PC-3 (cell line): ENCODE data around the gene ITIH5. TPM values are rescaled to one million over a fixed set of nuclear protein-coding genes. Genes with fewer than 3 reads are reported as not detected.

ENCODE experiments used
- ATAC-seq: fragments of 200-7000 bp; cut with Tn5 transposase; 2 replicates; pipeline ENCODE4 v1.9.1; 2020; ENCODE audit warnings: mild to moderate bottlenecking, moderate library complexity
- BruUV-seq: library from RNA; stranded (reverse); fragments of 400-500 nt; replicated peaks from 2 replicates; lab custom pipeline; 2021; lab: Mats Ljungman, UMichigan
- CTCF ChIA-PET: fragments of 300-600 bp; sonication (Branson Sonifier 250); formaldehyde crosslinking; loops from one replicate; lab custom pipeline; 2022; ENCODE audit warnings: antibody characterized with exemption; lab: Charles Lee
- POLR2A ChIA-PET: fragments of 300-600 bp; sonication (Branson Sonifier 250); formaldehyde crosslinking; loops from one replicate; lab custom pipeline; 2022; ENCODE audit warnings: antibody characterized with exemption; ENCODE audit not compliant: unreplicated experiment; lab: Charles Lee
- DNase-seq: peaks from one replicate; pipeline ENCODE4 v3.0.0-alpha.2; 2015
- H2AFZ ChIP-seq: fragments of 300-600 bp; sonication (generic); 2 replicates; pipeline ENCODE4 v1.6.0; 2016; ENCODE audit warnings: antibody characterized with exemption, low read length
- H3F3A ChIP-seq: fragments of 300-600 bp; sonication (generic); one replicate; pipeline ENCODE4 v1.6.0; 2017; ENCODE audit warnings: antibody characterized with exemption, low read length, control low read depth, mild to moderate bottlenecking; ENCODE audit not compliant: unreplicated experiment
- H3K27ac ChIP-seq: fragments of 300-600 bp; sonication (generic); 2 replicates; pipeline ENCODE4 v1.5.1; 2016; ENCODE audit warnings: mild to moderate bottlenecking, low read length
- H3K27me3 ChIP-seq: fragments of 300-600 bp; sonication (generic); 2 replicates; pipeline ENCODE4 v1.6.1; 2016; ENCODE audit warnings: low read length, mixed read lengths
- H3K36me3 ChIP-seq: fragments of 300-600 bp; sonication (generic); 2 replicates; pipeline ENCODE4 v1.6.1; 2016; ENCODE audit warnings: low read depth, mixed run types, low read length, mixed read lengths
- H3K4me1 ChIP-seq: fragments of 300-600 bp; sonication (generic); 2 replicates; pipeline ENCODE4 v1.5.1; 2016; ENCODE audit warnings: low read length; ENCODE audit not compliant: insufficient read depth
- H3K4me2 ChIP-seq: fragments of 300-600 bp; sonication (generic); 2 replicates; pipeline ENCODE4 v1.6.0; 2016; ENCODE audit warnings: low read length
- H3K4me3 ChIP-seq: fragments of 300-600 bp; sonication (generic); 2 replicates; pipeline ENCODE4 v1.5.1; 2016; ENCODE audit warnings: mild to moderate bottlenecking, low read length, mixed read lengths
- H3K79me2 ChIP-seq: fragments of 300-600 bp; sonication (generic); 2 replicates; pipeline ENCODE4 v1.6.1; 2017; ENCODE audit warnings: low read length, mixed read lengths
- H3K9ac ChIP-seq: fragments of 300-600 bp; sonication (generic); 2 replicates; pipeline ENCODE4 v1.6.0; 2016; ENCODE audit warnings: mild to moderate bottlenecking, low read length
- H3K9me2 ChIP-seq: fragments of 300-600 bp; sonication (generic); replicated peaks from 2 replicates; pipeline ENCODE4 v1.6.1; 2016; ENCODE audit warnings: mixed run types, low read length, mixed read lengths
- H3K9me3 ChIP-seq: fragments of 300-600 bp; sonication (generic); 2 replicates; pipeline ENCODE4 v1.6.1; 2016; ENCODE audit warnings: low read length, mixed read lengths
- H4K20me1 ChIP-seq: fragments of 300-600 bp; sonication (generic); 2 replicates; pipeline ENCODE4 v1.6.1; 2016; ENCODE audit warnings: low read length, mixed read lengths
- EZH2 ChIP-seq: fragments of 300-600 bp; sonication (generic); IDR thresholded peaks from one replicate; pipeline ENCODE4 v1.6.1; 2017; ENCODE audit warnings: antibody characterized with exemption, mild to moderate bottlenecking, low read length; ENCODE audit not compliant: unreplicated experiment
- EZH2phosphoT487 ChIP-seq: fragments of 300-600 bp; sonication (generic); IDR thresholded peaks from 2 replicates; pipeline ENCODE4 v1.6.1; 2018; ENCODE audit warnings: mild to moderate bottlenecking, antibody characterized with exemption, low read length, borderline replicate concordance
- intact Hi-C: fragments of 100-400 bp; cut with micrococcal nuclease; formaldehyde crosslinking; loops from 2 replicates; pipeline ENCODE4 v1.9.0; 2023
- total RNA-seq: library from RNA; depleted of rRNA; stranded (reverse); fragments of >200 nt; gene quantifications from 2 replicates; pipeline ENCODE4 v1.2.3, GENCODE V29; 2014
- TF ChIP-seq, protein P1 (sequence below): fragments of 300-600 bp; sonication (generic); conservative IDR thresholded peaks from 2 replicates; pipeline ENCODE4 v1.5.1; 2017; ENCODE audit warnings: antibody characterized with exemption, low read depth, mild to moderate bottlenecking, low read length

The ITIH5 gene
- total RNA-seq, 1 experiment from 2014 or later = not detected

DNA sequence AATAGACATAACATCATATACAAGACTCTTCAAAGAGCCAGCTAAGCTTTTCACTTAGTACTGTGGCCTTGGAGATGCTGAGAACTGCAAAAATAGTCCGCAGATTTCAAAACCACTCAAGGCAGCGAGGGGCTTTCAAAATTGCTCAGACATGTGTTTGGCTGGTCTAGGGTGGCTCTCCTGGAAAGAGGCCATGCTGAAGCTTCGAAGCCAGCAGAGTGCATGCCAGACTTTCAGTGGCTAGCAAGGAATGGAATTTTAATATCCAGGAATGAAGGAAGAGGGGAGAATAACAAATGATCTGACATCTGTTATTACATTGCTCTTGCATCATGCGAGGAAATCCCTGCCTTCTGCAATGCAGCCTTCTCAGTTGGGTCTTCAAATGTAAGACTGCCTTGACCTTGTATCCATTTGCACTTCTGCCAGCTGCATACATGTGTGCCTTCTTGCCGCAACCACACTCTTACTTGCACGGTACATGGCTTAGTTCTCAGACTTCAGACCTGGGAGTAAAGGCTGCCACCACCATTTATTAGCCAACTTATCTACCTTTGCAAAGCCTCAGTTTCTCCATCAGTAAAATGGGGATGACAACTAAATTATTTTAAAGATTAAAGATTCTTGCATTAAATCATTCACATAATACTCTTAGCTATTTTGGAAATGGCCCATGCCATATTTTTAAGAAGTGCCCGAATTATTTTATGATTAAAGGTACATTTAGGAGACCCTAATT lies 55.9 kb downstream of the ITIH5 start:
- ChIA-PET POLR2A (interaction anchor here (0.5 kb wide), 1 partner anchor 913 kb away, joined by 4 read pairs; no protein-coding TSS in a partner anchor), CTCF (no interaction called here)
- TF ChIP-seq, protein P1, sequence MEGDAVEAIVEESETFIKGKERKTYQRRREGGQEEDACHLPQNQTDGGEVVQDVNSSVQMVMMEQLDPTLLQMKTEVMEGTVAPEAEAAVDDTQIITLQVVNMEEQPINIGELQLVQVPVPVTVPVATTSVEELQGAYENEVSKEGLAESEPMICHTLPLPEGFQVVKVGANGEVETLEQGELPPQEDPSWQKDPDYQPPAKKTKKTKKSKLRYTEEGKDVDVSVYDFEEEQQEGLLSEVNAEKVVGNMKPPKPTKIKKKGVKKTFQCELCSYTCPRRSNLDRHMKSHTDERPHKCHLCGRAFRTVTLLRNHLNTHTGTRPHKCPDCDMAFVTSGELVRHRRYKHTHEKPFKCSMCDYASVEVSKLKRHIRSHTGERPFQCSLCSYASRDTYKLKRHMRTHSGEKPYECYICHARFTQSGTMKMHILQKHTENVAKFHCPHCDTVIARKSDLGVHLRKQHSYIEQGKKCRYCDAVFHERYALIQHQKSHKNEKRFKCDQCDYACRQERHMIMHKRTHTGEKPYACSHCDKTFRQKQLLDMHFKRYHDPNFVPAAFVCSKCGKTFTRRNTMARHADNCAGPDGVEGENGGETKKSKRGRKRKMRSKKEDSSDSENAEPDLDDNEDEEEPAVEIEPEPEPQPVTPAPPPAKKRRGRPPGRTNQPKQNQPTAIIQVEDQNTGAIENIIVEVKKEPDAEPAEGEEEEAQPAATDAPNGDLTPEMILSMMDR = no peak
- TF ChIP-seq EZH2phosphoT487 = no peak
- TF ChIP-seq EZH2 = no peak
- ATAC-seq = no peak
- Histone ChIP-seq H3K27me3 (peaks cover 17% of the 10 kb centered on the region), H3K4me3 (no peak overlapping the region), H3K79me2 (no peaks in the 10 kb centered on the region), H3K9me3 (no peaks in the 10 kb centered on the region), H3K4me1 (no peaks in the 10 kb centered on the region), H4K20me1 (no peaks in the 10 kb centered on the region), H3K4me2 (no peak overlapping the region), H3K27ac (no peak overlapping the region), H3K9ac (no peak overlapping the region), H3K9me2 (no peaks in the 10 kb centered on the region), H2AFZ (no peak overlapping the region), H3F3A (no peaks in the 10 kb centered on the region), H3K36me3 (no peaks in the 10 kb centered on the region)
- DNase-seq = no peak
- intact Hi-C loops = no loop called here
- no TSS peak for BruUV-seq

- H3K9me2 ChIP-seq = no peaks in the 10 kb centered on the region
- BruUV-seq = no TSS peak
- no peaks in the 10 kb centered on the region for H3K79me2 ChIP-seq
- no peak overlapping the region for H2AFZ ChIP-seq
- H3K4me2 ChIP-seq = no peak overlapping the region
- no peaks in the 10 kb centered on the region for H3K36me3 ChIP-seq
- DNase-seq (no peak), ATAC-seq (no peak)
- H3K4me1 ChIP-seq = no peaks in the 10 kb centered on the region
- POLR2A ChIA-PET = no interaction called here
- TF ChIP-seq EZH2phosphoT487 (no peak), EZH2 (no peak)
- TF ChIP-seq, protein P1 = no peak
- no peaks in the 10 kb centered on the region for H3F3A ChIP-seq
- intact Hi-C loops = no loop called here
- H4K20me1 ChIP-seq = no peaks in the 10 kb centered on the region
- H3K9me3 ChIP-seq = no peaks in the 10 kb centered on the region
- H3K4me3 ChIP-seq = no peak overlapping the region
- no peak overlapping the region for H3K9ac ChIP-seq
- H3K27me3 ChIP-seq = peaks cover 12% of the 10 kb centered on the region
- CTCF ChIA-PET = no interaction called here
- H3K27ac ChIP-seq = no peak overlapping the region
These were observed 56.7 kb downstream of the ITIH5 start for GRCh38 chr10:7610026-7610425.

DNA sequence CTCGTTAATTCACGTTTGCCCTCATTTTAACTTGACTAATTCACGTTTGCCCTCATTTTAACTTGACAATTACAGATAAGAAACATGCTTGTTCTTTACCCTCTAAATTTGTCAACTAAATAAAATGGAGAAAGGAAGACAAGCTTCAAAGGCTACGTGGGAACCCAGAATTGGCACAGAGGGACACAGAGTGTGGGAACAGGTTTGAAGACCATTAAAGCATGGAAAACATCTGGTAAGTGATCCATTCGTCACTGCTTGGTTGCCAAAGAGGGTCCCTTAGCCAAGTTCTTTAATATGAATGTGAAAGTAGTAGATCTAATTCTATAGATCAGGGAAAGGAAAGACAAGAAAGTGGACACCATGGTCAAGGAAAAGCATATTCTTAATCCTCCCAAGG lies 57.2 kb downstream of the ITIH5 start:
- no TSS peak for BruUV-seq
- CTCF ChIA-PET = no interaction called here
- H2AFZ ChIP-seq = no peak overlapping the region
- intact Hi-C loops = no loop called here
- POLR2A ChIA-PET = no interaction called here
- DNase-seq (no peak), ATAC-seq (no peak)
- H3K79me2 ChIP-seq = no peaks in the 10 kb centered on the region
- no peaks in the 10 kb centered on the region for H3K9me2 ChIP-seq
- H4K20me1 ChIP-seq = no peaks in the 10 kb centered on the region
- H3K27me3 ChIP-seq = peaks cover 12% of the 10 kb centered on the region
- no peaks in the 10 kb centered on the region for H3K9me3 ChIP-seq
- no peaks in the 10 kb centered on the region for H3K4me1 ChIP-seq
- no peaks in the 10 kb centered on the region for H3K36me3 ChIP-seq
- no peaks in the 10 kb centered on the region for H3F3A ChIP-seq
- no peak overlapping the region for H3K27ac ChIP-seq
- no peak overlapping the region for H3K4me3 ChIP-seq
- H3K4me2 ChIP-seq = no peak overlapping the region
- no peak overlapping the region for H3K9ac ChIP-seq
- TF ChIP-seq, protein P1 = no peak
- TF ChIP-seq EZH2 (no peak), EZH2phosphoT487 (no peak)
